ENCODE results near the gene MTR. TPM values are rescaled to one million over a fixed set of nuclear protein-coding genes. Genes with fewer than 3 reads are reported as not detected.

The MTR gene
- total and polyA plus RNA-seq, 9 of the 15 experiments (the other 6 are each of a cell fraction or from before 2014, with no cell fraction given), result 3.4 to 44.3 (median 20.3) TPM

GRCh38 chr1:236829085-236829484 lies 34.0 kb downstream of the MTR start:
- intact Hi-C loops (cut with micrococcal nuclease) (no loop called here), in situ Hi-C loops (cut with MboI) (no loop called here)
- ChIA-PET CTCF (ENCODE audit: low intra/inter-chr PET ratio) (no interaction called here), POLR2A (interaction anchor here (1.0 kb wide), 1 partner anchor 28 kb away, joined by 3 read pairs; no protein-coding TSS in a partner anchor)
- no peak overlapping the region for H3K4me2 ChIP-seq (ENCODE audit: insufficient read depth, low read length)
- DNase-seq (ENCODE audit: extremely low read depth in 1 of 4, low spot score in 3 of 4), result no peak
- H3K36me3 ChIP-seq (ENCODE audit: control insufficient read depth, insufficient read depth, low read length), result peaks cover 87% of the 10 kb centered on the region
- no TSS peak for BruUV-seq (replicated peaks)
- no peaks in the 10 kb centered on the region for H4K20me1 ChIP-seq (replicated peaks; ENCODE audit: control insufficient read depth, insufficient read depth, low read length)
- TF ChIP-seq CGGBP1 (CRISPR knock-in tag; IDR thresholded peaks at IDR 0.05), result no peak
- TF ChIP-seq SIN3A (IDR thresholded peaks at IDR 0.05; ENCODE audit: borderline replicate concordance in 2 of 2, control insufficient read depth in 1 of 2, low read depth in 2 of 2, low read length in 2 of 2), result no peak
- no peak for TF ChIP-seq CBX3 (IDR thresholded peaks at IDR 0.05; ENCODE audit: borderline replicate concordance in 1 of 2, low read length in 2 of 2)
- no peak for TF ChIP-seq NCOA1 (IDR thresholded peaks at IDR 0.05; ENCODE audit: low read depth)
- TF ChIP-seq RBM25 (IDR thresholded peaks at IDR 0.05; ENCODE audit: low read depth, low read length, severe bottlenecking), result no peak
- no peak for TF ChIP-seq POU5F1 (IDR thresholded peaks at IDR 0.05; ENCODE audit: borderline replicate concordance, low read depth, low read length, partially characterized antibody)
- TF ChIP-seq ASH1L (IDR thresholded peaks at IDR 0.05; ENCODE audit: borderline replicate concordance, low read depth, partially characterized antibody), result no peak
- no peak for TF ChIP-seq BRD9 (IDR thresholded peaks at IDR 0.05; ENCODE audit: low read depth, partially characterized antibody)
- TF ChIP-seq ZBTB12 (CRISPR knock-in tag; IDR thresholded peaks at IDR 0.05), result no peak
- TF ChIP-seq CAMTA2 (CRISPR knock-in tag; conservative IDR thresholded peaks at IDR 0.05), result no peak
- TF ChIP-seq ZNF316 (IDR thresholded peaks at IDR 0.05), result no peak
- TF ChIP-seq ELK3 (CRISPR knock-in tag; IDR thresholded peaks at IDR 0.05), result no peak
- H3K27me3 ChIP-seq (ENCODE audit: control insufficient read depth in 2 of 2, insufficient read depth in 2 of 2, low read length in 2 of 2), result no peaks in the 10 kb centered on the region
- H3K4me1 ChIP-seq (replicated peaks in 1 of 2; ENCODE audit: control insufficient read depth in 2 of 2, insufficient read depth in 2 of 2, low read length in 2 of 2), result no peaks in the 10 kb centered on the region
- 70% methylated on average over 3 of the region's 3 CpGs for WGBS (ENCODE audit: insufficient coverage, low coverage, missing lambda C conversion rate)
- no peaks in the 10 kb centered on the region for H3K9me1 ChIP-seq (ENCODE audit: control insufficient read depth, insufficient read depth, low read length)
- H3K4me3 ChIP-seq, result no peak overlapping the region
- no peaks in the 10 kb centered on the region for H3K79me2 ChIP-seq (ENCODE audit: control insufficient read depth, insufficient read depth, low read length)
- FAIRE-seq, result no peak
- H3K9ac ChIP-seq (ENCODE audit: insufficient read depth in 1 of 2, low read depth in 2 of 2, low read length in 2 of 2), result no peak overlapping the region
- H3K27ac ChIP-seq (ENCODE audit: extremely low read depth, low read depth, low read length), result no peak overlapping the region
- ATAC-seq, result no peak
- H3K9me3 ChIP-seq (replicated peaks; ENCODE audit: control insufficient read depth, insufficient read depth, low read depth, low read length), result no peaks in the 10 kb centered on the region
- no peak overlapping the region for H2AFZ ChIP-seq (ENCODE audit: low read depth, low read length)

All from K562 (cell line).